ENCODE results near the gene TRAK1.

TRAK1 gene

GRCh38 chr3:42172047-42172654 is 81.0 kb downstream of the TRAK1 start:
- TF ChIP-seq CTCF (conservative IDR thresholded peaks at IDR 0.05) = no peak
- no peak overlapping the region for H3K27ac ChIP-seq

- no peak for TF ChIP-seq CTCF (conservative IDR thresholded peaks at IDR 0.05)
- H3K27ac ChIP-seq = no peak overlapping the region
Measured at GRCh38 chr3:42173307-42173706, 82.2 kb downstream of the TRAK1 start.

GRCh38 chr3:42174679-42175385 is 83.7 kb downstream of the TRAK1 start:
- no peak overlapping the region for H3K27ac ChIP-seq
- no peak for TF ChIP-seq CTCF (conservative IDR thresholded peaks at IDR 0.05)

- H3K27ac ChIP-seq = no peak overlapping the region
- TF ChIP-seq CTCF (conservative IDR thresholded peaks at IDR 0.05) = no peak
Measured at GRCh38 chr3:42175386-42176240, 84.5 kb downstream of the TRAK1 start.

- no peak for TF ChIP-seq CTCF (conservative IDR thresholded peaks at IDR 0.05)
- no peak overlapping the region for H3K27ac ChIP-seq
Measured at GRCh38 chr3:42176242-42177034, 85.3 kb downstream of the TRAK1 start.

- no peak for TF ChIP-seq CTCF (conservative IDR thresholded peaks at IDR 0.05)
- H3K27ac ChIP-seq = no peak overlapping the region
Measured at GRCh38 chr3:42177068-42177800, 86.1 kb downstream of the TRAK1 start.

Data from VCaP (cell line).